Uterus (tissue), 4 donors: ENCODE measurements around the gene DSN1. TPM values are rescaled to one million over a fixed set of nuclear protein-coding genes. Genes with fewer than 3 reads are reported as not detected.
A peak's percentile ranks its signal among the peaks of the same experiment; 100 is the strongest.

Source experiments
- DNase-seq, 2 donors: peaks; one replicate each; pipeline ENCODE4 v3.0.0-alpha.2; 2019 to 2020
- H3K27ac ChIP-seq, 2 donors: fragments of 200-600 bp; sonication (generic); 1 replicate in 1 of 2; 2 replicates in 1 of 2; pipeline ENCODE4 v1.5.1; 2016 to 2018
- H3K27me3 ChIP-seq, 2 donors: fragments of 200-600 bp; sonication (generic); one replicate each; pipeline ENCODE4 v1.5.1; 2018 to 2019; ENCODE audit warnings: control low read depth in 1 of 2
- H3K36me3 ChIP-seq, 2 donors: fragments of 200-600 bp; sonication (generic); one replicate each; pipeline ENCODE4 v1.5.1; 2019; ENCODE audit warnings: control low read depth in 1 of 2
- H3K4me1 ChIP-seq, 2 donors: fragments of 200-600 bp; sonication (generic); one replicate each; pipeline ENCODE4 v1.5.1; 2018 to 2019; ENCODE audit warnings: control low read depth in 1 of 2
- H3K4me3 ChIP-seq, 2 donors: fragments of 200-600 bp; sonication (generic); 1 replicate in 1 of 2; 2 replicates in 1 of 2; pipeline ENCODE4 v1.5.1; 2018 to 2019; ENCODE audit warnings: mild to moderate bottlenecking in 1 of 2
- H3K9me3 ChIP-seq, 2 donors: fragments of 200-600 bp; sonication (generic); one replicate each; pipeline ENCODE4 v1.5.1; 2019; ENCODE audit warnings: control low read depth in 1 of 2
- POLR2A ChIP-seq, 2 donors: fragments of 450-650 bp; IDR thresholded peaks; one replicate each; pipeline ENCODE4 v1.6.1; 2016; ENCODE audit warnings: antibody characterized with exemption in 2 of 2, mild to moderate bottlenecking in 1 of 2, moderate library complexity in 1 of 2
- intact Hi-C: fragments of 100-400 bp; cut with DNase I; formaldehyde crosslinking; loops from one replicate; pipeline ENCODE4 v1.15.1; 2023; ENCODE audit warnings: low total_unique reads
- total RNA-seq, 4 donors: library from RNA; depleted of rRNA in 3 of 4; stranded (reverse); fragments of >200 nt in 3 of 4; gene quantifications; one replicate each; pipeline versions ENCODE4 v1.1.0 to v1.2.4, GENCODE V29; 2014 to 2023
- TF ChIP-seq, protein P1 (sequence below), 4 experiments: fragments of 200-600 bp in 2 of 4; fragments of 450-650 bp in 2 of 4; sonication (generic) in 2 of 4; IDR thresholded peaks; one replicate each; pipeline ENCODE4 v1.5.1; 2016 to 2019; ENCODE audit warnings: antibody characterized with exemption in 4 of 4, mild to moderate bottlenecking in 2 of 4, moderate library complexity in 1 of 4
- donor health status: DM: yes; HTN: yes; CAD: no.

The DSN1 gene
- total RNA-seq, 4 donors from 2014 or later = 0.29 to 24.3 (median 3.2) TPM

DNA sequence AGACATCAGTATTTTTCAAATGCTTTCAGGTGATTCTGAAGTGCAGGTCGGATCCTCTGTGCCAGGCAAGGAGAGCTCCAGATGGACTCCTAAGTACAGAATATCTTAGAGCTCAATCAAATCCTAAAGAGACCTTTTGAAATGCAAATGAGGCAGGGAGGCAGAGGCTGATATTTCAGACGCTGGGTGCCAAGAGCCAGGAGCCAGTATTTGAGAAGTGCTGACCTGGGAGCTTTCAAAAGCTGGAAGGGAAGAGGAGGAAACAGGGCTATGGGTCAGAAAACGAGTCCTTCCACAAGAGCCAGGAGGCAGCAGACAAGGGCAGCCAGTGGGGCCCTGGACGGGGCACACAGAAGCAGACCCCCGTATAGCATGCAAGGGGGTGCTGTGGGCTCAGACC, 46.1 kb upstream of the DSN1 start:
- no peak for TF ChIP-seq POLR2A (IDR thresholded peaks at IDR 0.05)
- TF ChIP-seq, protein P1, sequence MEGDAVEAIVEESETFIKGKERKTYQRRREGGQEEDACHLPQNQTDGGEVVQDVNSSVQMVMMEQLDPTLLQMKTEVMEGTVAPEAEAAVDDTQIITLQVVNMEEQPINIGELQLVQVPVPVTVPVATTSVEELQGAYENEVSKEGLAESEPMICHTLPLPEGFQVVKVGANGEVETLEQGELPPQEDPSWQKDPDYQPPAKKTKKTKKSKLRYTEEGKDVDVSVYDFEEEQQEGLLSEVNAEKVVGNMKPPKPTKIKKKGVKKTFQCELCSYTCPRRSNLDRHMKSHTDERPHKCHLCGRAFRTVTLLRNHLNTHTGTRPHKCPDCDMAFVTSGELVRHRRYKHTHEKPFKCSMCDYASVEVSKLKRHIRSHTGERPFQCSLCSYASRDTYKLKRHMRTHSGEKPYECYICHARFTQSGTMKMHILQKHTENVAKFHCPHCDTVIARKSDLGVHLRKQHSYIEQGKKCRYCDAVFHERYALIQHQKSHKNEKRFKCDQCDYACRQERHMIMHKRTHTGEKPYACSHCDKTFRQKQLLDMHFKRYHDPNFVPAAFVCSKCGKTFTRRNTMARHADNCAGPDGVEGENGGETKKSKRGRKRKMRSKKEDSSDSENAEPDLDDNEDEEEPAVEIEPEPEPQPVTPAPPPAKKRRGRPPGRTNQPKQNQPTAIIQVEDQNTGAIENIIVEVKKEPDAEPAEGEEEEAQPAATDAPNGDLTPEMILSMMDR (IDR thresholded peaks at IDR 0.05) = no peak
- no peaks in the 10 kb centered on the region for H3K4me1 ChIP-seq
- no peaks in the 10 kb centered on the region for H3K9me3 ChIP-seq

DNA sequence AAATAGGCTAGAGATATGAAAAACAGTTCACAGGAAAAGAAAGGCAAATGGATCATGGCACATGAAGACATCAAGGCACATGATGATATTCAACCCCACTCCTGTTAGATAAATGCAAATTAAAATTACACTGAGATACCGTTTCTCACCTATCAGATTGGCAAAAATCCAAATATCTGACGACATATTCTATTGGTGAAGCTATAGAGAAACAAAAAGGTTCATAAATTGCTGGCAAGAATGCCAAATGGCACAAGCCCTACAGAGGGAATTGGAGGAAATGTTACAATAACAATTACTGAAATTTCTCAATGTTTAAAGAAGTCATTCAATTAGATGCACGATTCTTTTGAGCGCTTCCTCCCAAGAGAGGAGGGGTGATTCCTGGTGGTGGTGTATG, 45.3 kb upstream of the DSN1 start:
- no peaks in the 10 kb centered on the region for H3K36me3 ChIP-seq
- intact Hi-C loops = no loop called here

More for the DNA sequence above, 46.1 kb upstream of the DSN1 start:
- Histone ChIP-seq H3K27me3 (no peaks in the 10 kb centered on the region), H3K27ac (peak overlapping the region in 1 of 2 donors; percentile 1), H3K4me3 (no peak overlapping the region), H3K36me3 (no peaks in the 10 kb centered on the region)
- intact Hi-C loops = no loop called here
- no peak for DNase-seq

GRCh38 chr20:36818185-36818584, 44.6 kb upstream of the DSN1 start:
- no peak for TF ChIP-seq POLR2A (IDR thresholded peaks at IDR 0.05)
- TF ChIP-seq, protein P1 (IDR thresholded peaks at IDR 0.05) = no peak
- H3K27ac ChIP-seq = no peak overlapping the region
- no peaks in the 10 kb centered on the region for H3K4me1 ChIP-seq
- intact Hi-C loops = no loop called here
- H3K9me3 ChIP-seq = no peaks in the 10 kb centered on the region
- H3K4me3 ChIP-seq = no peak overlapping the region
- DNase-seq = no peak
- H3K27me3 ChIP-seq = no peaks in the 10 kb centered on the region
- no peaks in the 10 kb centered on the region for H3K36me3 ChIP-seq

More for the DNA sequence above, 45.3 kb upstream of the DSN1 start:
- DNase-seq = no peak
- Histone ChIP-seq H3K27me3 (no peaks in the 10 kb centered on the region), H3K4me1 (no peaks in the 10 kb centered on the region), H3K4me3 (no peak overlapping the region), H3K9me3 (no peaks in the 10 kb centered on the region), H3K27ac (peak overlapping the region in 1 of 2 donors; percentile 1)
- TF ChIP-seq, protein P1 (IDR thresholded peaks at IDR 0.05) = no peak
- no peak for TF ChIP-seq POLR2A (IDR thresholded peaks at IDR 0.05)

- Histone ChIP-seq H3K36me3 (no peaks in the 10 kb centered on the region), H3K4me3 (no peak overlapping the region), H3K9me3 (no peaks in the 10 kb centered on the region), H3K27ac (no peak overlapping the region), H3K4me1 (no peaks in the 10 kb centered on the region), H3K27me3 (no peaks in the 10 kb centered on the region)
- intact Hi-C loops = no loop called here
- no peak for DNase-seq
- TF ChIP-seq POLR2A (IDR thresholded peaks at IDR 0.05) = no peak
- TF ChIP-seq, protein P1 (IDR thresholded peaks at IDR 0.05) = no peak
Observed at GRCh38 chr20:36817496-36817895, 43.9 kb upstream of the DSN1 start.

DNA sequence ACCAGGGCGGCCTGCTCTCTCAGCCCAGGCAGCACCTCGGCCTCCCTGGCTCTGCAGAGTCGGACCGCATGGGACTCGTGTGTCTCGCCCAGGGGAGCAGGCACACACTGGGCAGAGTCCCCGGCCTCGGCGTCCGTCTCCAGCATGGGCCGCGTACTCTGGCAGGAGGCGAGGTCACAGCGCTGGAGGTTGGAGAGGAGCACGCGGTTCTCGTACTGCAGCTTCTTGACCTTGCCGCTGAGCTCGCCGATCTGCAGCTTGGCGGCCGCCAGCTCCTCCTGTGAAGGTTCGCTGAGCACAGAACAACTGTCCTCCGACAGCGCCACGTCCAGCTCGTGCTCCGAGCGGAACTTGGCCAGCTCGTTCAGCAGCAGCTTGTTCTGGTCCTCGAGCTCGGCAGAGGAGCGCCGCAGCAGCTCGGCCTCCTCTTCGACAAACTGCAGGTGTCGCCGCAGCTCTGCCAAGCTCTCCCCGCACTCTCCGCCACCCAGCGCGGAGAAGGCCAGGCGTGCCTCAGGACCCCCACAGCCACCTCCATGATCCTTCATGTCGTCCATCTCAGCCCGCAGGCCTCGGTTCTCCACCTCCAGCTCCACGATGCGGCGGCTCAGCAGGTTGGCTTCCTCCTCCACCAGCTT, 42.0 kb upstream of the DSN1 start:
- H3K36me3 ChIP-seq = no peaks in the 10 kb centered on the region
- no peaks in the 10 kb centered on the region for H3K4me1 ChIP-seq
- no peaks in the 10 kb centered on the region for H3K9me3 ChIP-seq
- no peak overlapping the region for H3K4me3 ChIP-seq
- TF ChIP-seq, protein P1 (IDR thresholded peaks at IDR 0.05) = no peak
- TF ChIP-seq POLR2A (IDR thresholded peaks at IDR 0.05) = no peak
- intact Hi-C loops = no loop called here
- H3K27ac ChIP-seq = no peak overlapping the region
- no peaks in the 10 kb centered on the region for H3K27me3 ChIP-seq
- DNase-seq = no peak
